OCI-LY1 (cell line): ENCODE results near the gene DIPK1C.

ENCODE experiments used
- EZH2 ChIP-seq: fragments of 200-600 bp; sonication (generic), shearing (Covaris generic); IDR thresholded peaks from 2 replicates; pipeline ENCODE4 v1.8.0; 2017; ENCODE audit warnings: borderline replicate concordance, mixed run types, mild to moderate bottlenecking, antibody characterized with exemption, low read length, moderate library complexity, mixed read lengths
- TF ChIP-seq, protein P1 (sequence below): fragments of 200-600 bp; sonication (generic), shearing (Covaris generic); IDR thresholded peaks from 2 replicates; pipeline ENCODE4 v1.5.1; 2017; ENCODE audit warnings: mild to moderate bottlenecking, antibody characterized with exemption, low read length, moderate library complexity, mixed read lengths

GRCh38 chr18:74495581-74496507, 38.7 kb upstream of the DIPK1C start, which contains the start of gene CNDP2:
- TF ChIP-seq, protein P1, sequence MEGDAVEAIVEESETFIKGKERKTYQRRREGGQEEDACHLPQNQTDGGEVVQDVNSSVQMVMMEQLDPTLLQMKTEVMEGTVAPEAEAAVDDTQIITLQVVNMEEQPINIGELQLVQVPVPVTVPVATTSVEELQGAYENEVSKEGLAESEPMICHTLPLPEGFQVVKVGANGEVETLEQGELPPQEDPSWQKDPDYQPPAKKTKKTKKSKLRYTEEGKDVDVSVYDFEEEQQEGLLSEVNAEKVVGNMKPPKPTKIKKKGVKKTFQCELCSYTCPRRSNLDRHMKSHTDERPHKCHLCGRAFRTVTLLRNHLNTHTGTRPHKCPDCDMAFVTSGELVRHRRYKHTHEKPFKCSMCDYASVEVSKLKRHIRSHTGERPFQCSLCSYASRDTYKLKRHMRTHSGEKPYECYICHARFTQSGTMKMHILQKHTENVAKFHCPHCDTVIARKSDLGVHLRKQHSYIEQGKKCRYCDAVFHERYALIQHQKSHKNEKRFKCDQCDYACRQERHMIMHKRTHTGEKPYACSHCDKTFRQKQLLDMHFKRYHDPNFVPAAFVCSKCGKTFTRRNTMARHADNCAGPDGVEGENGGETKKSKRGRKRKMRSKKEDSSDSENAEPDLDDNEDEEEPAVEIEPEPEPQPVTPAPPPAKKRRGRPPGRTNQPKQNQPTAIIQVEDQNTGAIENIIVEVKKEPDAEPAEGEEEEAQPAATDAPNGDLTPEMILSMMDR = no peak
- TF ChIP-seq EZH2 = no peak
